Osteoblast (primary cell): ENCODE measurements around the gene MMP10. TPM values are rescaled to one million over a fixed set of nuclear protein-coding genes. Genes with fewer than 3 reads are reported as not detected.
A peak's percentile ranks its signal among the peaks of the same experiment; 100 is the strongest.

Experiments
- DNase-seq: peaks from one replicate; pipeline ENCODE4 v3.0.0; 2011; ENCODE audit warnings: low spot score, mixed read lengths; ENCODE audit not compliant: insufficient read length; ENCODE audit errors: missing footprints
- H2AFZ ChIP-seq: 2 replicates; pipeline ENCODE4 v1.6.0; 2011; ENCODE audit warnings: mild to moderate bottlenecking, low read length
- H3K27ac ChIP-seq: 2 replicates; pipeline ENCODE4 v1.5.1; 2011; ENCODE audit warnings: mild to moderate bottlenecking, low read depth, low read length, moderate library complexity
- H3K27me3 ChIP-seq: 2 replicates; pipeline ENCODE4 v1.6.0; 2012; ENCODE audit warnings: mild to moderate bottlenecking, control low read depth, inconsistent platforms, low read length, moderate library complexity; ENCODE audit not compliant: insufficient read depth
- H3K36me3 ChIP-seq: 2 replicates; pipeline ENCODE4 v1.5.1; 2011; ENCODE audit warnings: mild to moderate bottlenecking, low read length, control low read depth, moderate library complexity; ENCODE audit not compliant: insufficient read depth
- H3K4me1 ChIP-seq: 2 replicates; pipeline ENCODE4 v1.5.1; 2011; ENCODE audit warnings: mild to moderate bottlenecking, low read length, control low read depth, moderate library complexity; ENCODE audit not compliant: insufficient read depth
- H3K4me2 ChIP-seq: 2 replicates; pipeline ENCODE4 v1.6.0; 2011; ENCODE audit warnings: mild to moderate bottlenecking, low read length; ENCODE audit not compliant: insufficient read depth
- H3K4me3 ChIP-seq: fragments of 200-600 bp; sonication (generic); 3 replicates; pipeline ENCODE4 v1.5.1; 2012; ENCODE audit warnings: mild to moderate bottlenecking, low read length, inconsistent platforms; ENCODE audit not compliant: insufficient read depth
- H3K79me2 ChIP-seq: 2 replicates; pipeline ENCODE4 v1.6.0; 2012; ENCODE audit warnings: mild to moderate bottlenecking, low read length, control low read depth, inconsistent platforms; ENCODE audit not compliant: insufficient read depth
- H3K9me3 ChIP-seq: 2 replicates; pipeline ENCODE4 v1.5.1; 2011; ENCODE audit warnings: low read depth, low read length, control low read depth
- H4K20me1 ChIP-seq: 2 replicates; pipeline ENCODE4 v1.6.0; 2012; ENCODE audit warnings: mild to moderate bottlenecking, low read length, control low read depth; ENCODE audit not compliant: insufficient read depth
- total RNA-seq: library from RNA; depleted of rRNA; stranded (reverse); fragments of >200 nt; gene quantifications from 2 replicates; pipeline ENCODE4 v1.2.3, GENCODE V29; 2012
- TF ChIP-seq, protein P1 (sequence below): IDR thresholded peaks from 2 replicates; pipeline ENCODE4 v1.5.1; 2011; ENCODE audit warnings: mild to moderate bottlenecking, low read depth, low read length, moderate library complexity; ENCODE audit errors: extremely low read depth

The MMP10 gene
- total RNA-seq, 1 donor = not detected

DNA sequence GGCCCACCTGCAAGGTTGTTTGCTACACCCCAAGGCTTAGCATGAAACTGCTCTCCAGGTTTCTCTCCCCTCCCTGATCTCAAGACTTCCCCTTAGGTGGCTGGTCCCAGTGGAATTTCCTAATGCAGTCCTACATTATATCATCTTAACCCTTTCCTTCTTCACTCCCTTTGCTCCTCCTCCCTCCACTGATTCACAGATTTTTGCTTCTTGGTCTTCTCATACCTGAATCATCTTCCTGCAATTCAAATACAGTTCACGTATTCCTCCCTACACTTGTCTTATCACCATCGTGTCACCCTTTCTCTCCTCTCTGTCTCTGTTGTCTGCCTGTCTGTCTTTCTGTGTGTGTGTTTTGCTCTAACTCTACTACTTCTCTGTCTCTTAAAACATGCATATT, 17.0 kb downstream of the MMP10 start:
- TF ChIP-seq, protein P1, sequence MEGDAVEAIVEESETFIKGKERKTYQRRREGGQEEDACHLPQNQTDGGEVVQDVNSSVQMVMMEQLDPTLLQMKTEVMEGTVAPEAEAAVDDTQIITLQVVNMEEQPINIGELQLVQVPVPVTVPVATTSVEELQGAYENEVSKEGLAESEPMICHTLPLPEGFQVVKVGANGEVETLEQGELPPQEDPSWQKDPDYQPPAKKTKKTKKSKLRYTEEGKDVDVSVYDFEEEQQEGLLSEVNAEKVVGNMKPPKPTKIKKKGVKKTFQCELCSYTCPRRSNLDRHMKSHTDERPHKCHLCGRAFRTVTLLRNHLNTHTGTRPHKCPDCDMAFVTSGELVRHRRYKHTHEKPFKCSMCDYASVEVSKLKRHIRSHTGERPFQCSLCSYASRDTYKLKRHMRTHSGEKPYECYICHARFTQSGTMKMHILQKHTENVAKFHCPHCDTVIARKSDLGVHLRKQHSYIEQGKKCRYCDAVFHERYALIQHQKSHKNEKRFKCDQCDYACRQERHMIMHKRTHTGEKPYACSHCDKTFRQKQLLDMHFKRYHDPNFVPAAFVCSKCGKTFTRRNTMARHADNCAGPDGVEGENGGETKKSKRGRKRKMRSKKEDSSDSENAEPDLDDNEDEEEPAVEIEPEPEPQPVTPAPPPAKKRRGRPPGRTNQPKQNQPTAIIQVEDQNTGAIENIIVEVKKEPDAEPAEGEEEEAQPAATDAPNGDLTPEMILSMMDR = no peak
- Histone ChIP-seq H3K79me2 (no peaks in the 10 kb centered on the region), H2AFZ (no peak overlapping the region), H3K4me3 (no peak overlapping the region), H3K9me3 (no peaks in the 10 kb centered on the region), H3K27me3 (peaks cover 31% of the 10 kb centered on the region), H4K20me1 (no peaks in the 10 kb centered on the region), H3K27ac (no peak overlapping the region), H3K4me1 (peaks cover 23% of the 10 kb centered on the region), H3K36me3 (no peaks in the 10 kb centered on the region), H3K4me2 (no peak overlapping the region)
- no peak for DNase-seq

DNA sequence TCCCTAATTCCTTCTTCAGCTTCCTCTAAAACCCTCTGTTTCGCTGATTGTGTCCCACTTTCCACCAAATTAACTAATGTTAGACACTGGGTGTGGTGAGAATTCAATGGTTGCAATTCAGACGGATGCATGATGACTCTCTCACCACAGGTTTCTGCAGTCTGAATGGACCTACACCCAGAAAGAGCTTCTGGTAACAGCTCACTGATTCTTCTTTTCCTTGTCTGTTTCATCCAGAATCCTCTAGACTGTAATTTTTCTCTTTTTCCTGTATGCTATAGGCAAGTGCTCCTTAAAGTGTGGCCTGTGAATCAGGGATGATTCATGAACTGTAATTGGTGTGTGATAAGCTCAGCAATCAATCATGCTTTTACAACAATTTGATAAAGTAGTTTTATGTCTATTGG, 18.1 kb downstream of the MMP10 start:
- no peak overlapping the region for H2AFZ ChIP-seq

DNA sequence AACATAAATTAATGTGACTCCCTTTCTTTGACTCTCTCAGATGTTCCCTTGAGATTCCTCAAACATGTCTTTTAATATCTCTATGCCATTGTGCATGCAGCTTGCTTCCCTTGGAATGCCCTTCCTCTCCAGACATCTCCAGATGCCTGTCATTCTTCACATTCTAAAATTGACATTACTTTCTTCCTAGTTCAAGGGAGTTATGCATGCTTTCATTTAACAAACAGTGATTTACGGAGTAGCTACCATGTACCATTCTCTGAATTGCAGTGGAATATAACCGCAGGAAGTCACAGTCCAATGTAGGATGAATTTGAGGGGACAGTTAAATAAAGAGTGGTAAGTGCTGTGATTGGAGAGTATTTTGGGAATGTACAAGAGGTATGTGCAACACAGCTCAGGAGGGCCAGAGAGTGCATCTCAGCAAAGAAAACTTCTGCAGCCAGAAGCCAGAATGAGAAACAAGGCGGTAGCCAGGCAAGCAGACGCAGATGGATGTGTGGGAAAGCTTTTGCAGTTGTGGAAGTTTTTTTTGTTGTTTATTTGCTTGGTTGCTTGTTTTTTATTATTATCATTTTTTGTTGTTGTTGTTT, 18.7 kb downstream of the MMP10 start:
- DNase-seq = no peak
- no peak overlapping the region for H3K27ac ChIP-seq
- H3K9me3 ChIP-seq = no peaks in the 10 kb centered on the region
- no peak overlapping the region for H3K4me3 ChIP-seq
- TF ChIP-seq, protein P1 = no peak
- no peaks in the 10 kb centered on the region for H4K20me1 ChIP-seq
- H3K36me3 ChIP-seq = no peaks in the 10 kb centered on the region
- H2AFZ ChIP-seq = no peak overlapping the region
- H3K27me3 ChIP-seq = peaks cover 22% of the 10 kb centered on the region
- H3K4me1 ChIP-seq = peaks cover 23% of the 10 kb centered on the region
- H3K79me2 ChIP-seq = no peaks in the 10 kb centered on the region
- no peak overlapping the region for H3K4me2 ChIP-seq

More for the DNA sequence above, 18.1 kb downstream of the MMP10 start:
- no peaks in the 10 kb centered on the region for H3K9me3 ChIP-seq
- H3K79me2 ChIP-seq = no peaks in the 10 kb centered on the region
- H3K27ac ChIP-seq = no peak overlapping the region
- TF ChIP-seq, protein P1 = no peak
- no peaks in the 10 kb centered on the region for H3K36me3 ChIP-seq
- no peak overlapping the region for H3K4me2 ChIP-seq
- peaks cover 25% of the 10 kb centered on the region for H3K27me3 ChIP-seq
- H4K20me1 ChIP-seq = no peaks in the 10 kb centered on the region
- no peak overlapping the region for H3K4me3 ChIP-seq
- peak; percentile 63 for DNase-seq
- peaks cover 23% of the 10 kb centered on the region for H3K4me1 ChIP-seq

DNA sequence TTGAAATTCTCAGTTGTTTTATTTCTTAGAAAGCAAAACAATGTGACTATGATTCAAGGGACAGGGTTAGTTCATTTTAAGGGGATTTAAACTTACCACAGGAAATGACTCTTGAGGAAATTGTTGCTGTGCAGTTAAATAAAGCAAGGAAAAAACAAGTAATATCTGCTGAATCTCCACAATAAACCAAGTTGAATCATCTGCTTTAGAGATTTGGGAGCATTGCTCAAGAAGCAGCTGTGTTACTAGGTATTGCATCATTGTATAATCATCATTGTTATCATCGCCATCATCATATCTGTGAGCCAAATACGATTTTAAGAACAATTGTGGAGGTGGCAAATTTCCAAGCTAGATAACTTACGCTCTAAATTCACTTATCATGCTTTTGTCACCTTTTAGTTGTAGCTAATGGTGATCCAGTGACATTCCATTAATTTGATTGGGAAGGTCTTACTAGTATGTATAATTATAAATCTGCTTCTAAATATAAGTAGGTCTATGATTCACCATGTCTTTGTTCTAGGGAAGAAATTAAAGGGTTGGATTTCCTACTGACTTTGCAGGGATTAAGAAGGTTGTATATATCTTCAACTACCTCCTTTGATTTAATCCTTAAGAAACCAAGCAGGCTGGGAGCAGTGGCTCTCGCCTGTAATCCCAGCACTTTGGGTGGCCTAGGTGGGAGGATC, 19.9 kb downstream of the MMP10 start:
- Histone ChIP-seq H4K20me1 (no peaks in the 10 kb centered on the region), H3K4me1 (peaks cover 23% of the 10 kb centered on the region)
- TF ChIP-seq, protein P1 = no peak

More for the DNA sequence above, 19.9 kb downstream of the MMP10 start:
- Histone ChIP-seq H2AFZ (no peak overlapping the region), H3K27me3 (peaks cover 27% of the 10 kb centered on the region), H3K36me3 (no peaks in the 10 kb centered on the region), H3K4me2 (peak overlapping the region; percentile 21), H3K9me3 (no peaks in the 10 kb centered on the region), H3K79me2 (no peaks in the 10 kb centered on the region), H3K4me3 (no peak overlapping the region), H3K27ac (peak overlapping the region; percentile 24)
- DNase-seq = peak; percentile 95
